IMR-90 (cell line): ENCODE results near the gene CLIC3. TPM values are rescaled to one million over a fixed set of nuclear protein-coding genes. Genes with fewer than 3 reads are reported as not detected.

ENCODE experiments used
- ATAC-seq: fragments of 200-7000 bp; cut with Tn5 transposase; 2 replicates; pipeline ENCODE4 v1.9.1; 2020; ENCODE audit warnings: low read depth, mild to moderate bottlenecking, moderate library complexity
- BruUV-seq: library from RNA; stranded (reverse); fragments of 400-500 nt; replicated peaks from 2 replicates; lab custom pipeline; 2021; lab: Mats Ljungman, UMichigan
- CTCF ChIA-PET: fragments of 300-600 bp; formaldehyde crosslinking; extraction: SDS; loops from one replicate; lab custom pipeline; 2021; ENCODE audit warnings: antibody characterized with exemption; lab: Yijun Ruan, JAX
- POLR2A ChIA-PET: fragments of 300-600 bp; sonication (Branson Sonifier 250); formaldehyde crosslinking; loops from one replicate; lab custom pipeline; 2022; ENCODE audit warnings: antibody characterized with exemption; ENCODE audit not compliant: unreplicated experiment; lab: Charles Lee
- DNase-seq: peaks from one replicate; pipeline ENCODE4 v3.0.0; 2013
- H2AFZ ChIP-seq: replicated peaks from 2 replicates; pipeline ENCODE3; 2013; ENCODE audit warnings: low read length, mild to moderate bottlenecking; ENCODE audit not compliant: poor library complexity
- H2AK5ac ChIP-seq: 2 replicates; pipeline ENCODE4 v1.6.1; 2013; ENCODE audit warnings: low read depth, low read length, inconsistent platforms
- H2AK9ac ChIP-seq: replicated peaks from 2 replicates; pipeline ENCODE3; 2013; ENCODE audit warnings: mild to moderate bottlenecking, low read depth, low read length, moderate library complexity; ENCODE audit not compliant: poor library complexity
- H2BK120ac ChIP-seq: 2 replicates; pipeline ENCODE4 v1.6.1; 2013; ENCODE audit warnings: low read depth, low read length, inconsistent platforms
- H2BK15ac ChIP-seq: 3 replicates; pipeline ENCODE4 v1.6.1; 2013; ENCODE audit warnings: low read depth, low read length, inconsistent platforms
- H2BK20ac ChIP-seq: 2 replicates; pipeline ENCODE4 v1.6.1; 2013; ENCODE audit warnings: low read depth, mild to moderate bottlenecking, inconsistent platforms, low read length, moderate library complexity
- H2BK5ac ChIP-seq: 2 replicates; pipeline ENCODE4 v1.6.1; 2013; ENCODE audit warnings: mild to moderate bottlenecking, low read depth, low read length, inconsistent platforms; ENCODE audit not compliant: poor library complexity, severe bottlenecking
- H3K14ac ChIP-seq: replicated peaks from 2 replicates; pipeline ENCODE4 v1.6.1; 2013; ENCODE audit warnings: low read depth, low read length, inconsistent platforms
- H3K18ac ChIP-seq: 2 replicates; pipeline ENCODE4 v1.6.1; 2013; ENCODE audit warnings: low read depth, low read length, control low read depth
- H3K23ac ChIP-seq: 2 replicates; pipeline ENCODE4 v1.6.1; 2013; ENCODE audit warnings: low read depth, low read length, inconsistent platforms
- H3K27ac ChIP-seq: 2 replicates; pipeline ENCODE4 v1.5.1; 2013; ENCODE audit warnings: mild to moderate bottlenecking, control low read depth, low read length; ENCODE audit not compliant: insufficient read depth
- H3K27me3 ChIP-seq: 2 replicates; pipeline ENCODE4 v1.6.1; 2013; ENCODE audit warnings: low read length; ENCODE audit not compliant: control insufficient read depth, insufficient read depth
- H3K36me3 ChIP-seq: 2 replicates; pipeline ENCODE4 v1.6.1; 2013; ENCODE audit warnings: low read length, mixed read lengths; ENCODE audit not compliant: control insufficient read depth, insufficient read depth
- H3K4ac ChIP-seq: 2 replicates; pipeline ENCODE4 v1.6.1; 2013; ENCODE audit warnings: low read depth, low read length, inconsistent platforms
- H3K4me1 ChIP-seq: 2 replicates; pipeline ENCODE4 v1.6.1; 2013; ENCODE audit warnings: low read length, mixed read lengths; ENCODE audit not compliant: control insufficient read depth, insufficient read depth
- H3K4me2 ChIP-seq: 2 replicates; pipeline ENCODE4 v1.6.1; 2013; ENCODE audit warnings: low read depth, mild to moderate bottlenecking, control low read depth, low read length, moderate library complexity
- H3K4me3 ChIP-seq: 2 replicates; pipeline ENCODE4 v1.5.1; 2013; ENCODE audit warnings: low read depth, mild to moderate bottlenecking, control low read depth, low read length, moderate library complexity; ENCODE audit not compliant: insufficient read depth
- H3K56ac ChIP-seq: 2 replicates; pipeline ENCODE4 v1.6.1; 2013; ENCODE audit warnings: low read length, inconsistent platforms; ENCODE audit not compliant: insufficient read depth; ENCODE audit errors: extremely low read depth
- H3K79me1 ChIP-seq, 2 experiments: 2 replicates each; pipeline ENCODE4 v1.6.1; 2013; ENCODE audit warnings: low read length in 2 of 2, inconsistent platforms in 1 of 2, low read depth in 1 of 2
- H3K9ac ChIP-seq: 2 replicates; pipeline ENCODE4 v1.6.1; 2013; ENCODE audit warnings: low read depth, low read length, control low read depth
- H3K9me1 ChIP-seq: 2 replicates; pipeline ENCODE4 v1.6.1; 2013; ENCODE audit warnings: low read length, inconsistent platforms; ENCODE audit not compliant: insufficient read depth
- H3K9me3 ChIP-seq: 2 replicates; pipeline ENCODE4 v1.6.1; 2013; ENCODE audit warnings: low read length; ENCODE audit not compliant: control insufficient read depth, insufficient read depth
- H4K20me1 ChIP-seq: 2 replicates; pipeline ENCODE4 v1.6.1; 2013; ENCODE audit warnings: low read length, inconsistent platforms; ENCODE audit not compliant: insufficient read depth
- H4K5ac ChIP-seq: 2 replicates; pipeline ENCODE4 v1.6.1; 2013; ENCODE audit warnings: mild to moderate bottlenecking, low read depth, low read length, control low read depth
- H4K8ac ChIP-seq, 2 experiments: 2 replicates each; pipeline ENCODE4 v1.6.1; 2013; ENCODE audit warnings: low read depth in 2 of 2, low read length in 2 of 2, control low read depth in 1 of 2, inconsistent platforms in 1 of 2
- H4K91ac ChIP-seq: 2 replicates; pipeline ENCODE4 v1.6.1; 2013; ENCODE audit warnings: low read depth, low read length, inconsistent platforms; ENCODE audit not compliant: insufficient read depth
- BHLHE40 ChIP-seq: fragments of 150-350 bp; IDR thresholded peaks from 2 replicates; pipeline ENCODE4 v1.6.1; 2016; ENCODE audit warnings: mild to moderate bottlenecking, low read depth, low read length
- CHD1 ChIP-seq: IDR thresholded peaks from 2 replicates; pipeline ENCODE4 v1.6.1; 2012; ENCODE audit warnings: low read depth, low read length, improper control_type of control experiment
- CTCF ChIP-seq: conservative IDR thresholded peaks from 2 replicates; pipeline ENCODE4 v1.5.1; 2012; ENCODE audit warnings: mild to moderate bottlenecking, low read depth, low read length, improper control_type of control experiment
- ELK1 ChIP-seq: fragments of 150-350 bp; IDR thresholded peaks from 2 replicates; pipeline ENCODE4 v1.6.1; 2016; ENCODE audit warnings: low read depth, mild to moderate bottlenecking, low read length, moderate library complexity, borderline replicate concordance
- FOS ChIP-seq: fragments of 150-350 bp; IDR thresholded peaks from 2 replicates; pipeline ENCODE4 v1.6.1; 2016; ENCODE audit warnings: low read depth, low read length
- MAFK ChIP-seq: IDR thresholded peaks from 2 replicates; pipeline ENCODE4 v1.6.1; 2012; ENCODE audit warnings: low read depth, low read length, improper control_type of control experiment
- MAZ ChIP-seq: IDR thresholded peaks from 2 replicates; pipeline ENCODE4 v1.6.1; 2012; ENCODE audit warnings: low read depth, mild to moderate bottlenecking, low read length, improper control_type of control experiment, moderate library complexity, borderline replicate concordance
- POLR2A ChIP-seq: IDR thresholded peaks from 2 replicates; pipeline ENCODE4 v1.6.1; 2012; ENCODE audit warnings: mild to moderate bottlenecking, low read depth, low read length
- RCOR1 ChIP-seq: IDR thresholded peaks from 2 replicates; pipeline ENCODE4 v1.6.1; 2012; ENCODE audit warnings: mild to moderate bottlenecking, low read length, improper control_type of control experiment; ENCODE audit not compliant: insufficient replicate concordance
- RFX5 ChIP-seq: IDR thresholded peaks from 2 replicates; pipeline ENCODE4 v1.8.0; 2012; ENCODE audit warnings: low read depth, mild to moderate bottlenecking, low read length, moderate library complexity
- SMC3 ChIP-seq: fragments of 150-350 bp; IDR thresholded peaks from 2 replicates; pipeline ENCODE4 v1.6.1; 2016; ENCODE audit warnings: low read depth, mild to moderate bottlenecking, antibody characterized with exemption, low read length, moderate library complexity
- USF2 ChIP-seq: fragments of 150-350 bp; IDR thresholded peaks from 2 replicates; pipeline ENCODE4 v1.6.1; 2017; ENCODE audit warnings: mild to moderate bottlenecking, antibody characterized with exemption, low read length, low read depth
- WGBS, 2 experiments: methylation state at CpG; one replicate each; pipeline versions ENCODE4 v1.1.5 to v1.1.7; 2013; ENCODE audit warnings: missing lambda C conversion rate in 2 of 2; ENCODE audit not compliant: insufficient read length in 1 of 2; ENCODE audit errors: extremely low coverage in 2 of 2; 5-methylcytosine and 5-hydroxymethylcytosine counted together
- dilution Hi-C: fragments of 300-500 bp; cut with HindIII; formaldehyde crosslinking; loops from one replicate; pipeline ENCODE4 v1.14.3; 2018; ENCODE audit warnings: low sequenced_read_pairs; ENCODE audit not compliant: unreplicated experiment
- in situ Hi-C: fragments of 300-500 bp; cut with MboI; formaldehyde crosslinking; loops from 3 replicates; pipeline ENCODE4 v1.14.3; 2019; ENCODE audit warnings: low sequenced_read_pairs, inconsistent platforms, mixed read lengths
- intact Hi-C: fragments of 100-400 bp; cut with micrococcal nuclease; formaldehyde crosslinking; loops from 2 replicates; pipeline ENCODE4 v1.10.0; 2022
- polyA plus RNA-seq, 3 experiments: library from polyadenylated mRNA; depleted of rRNA; stranded (reverse); fragments of >200 nt; gene quantifications; 2 replicates each; pipeline ENCODE4 v1.2.3, GENCODE V29; 2012; ENCODE audit warnings: low replicate concordance in 1 of 3
- total RNA-seq: library from RNA; depleted of rRNA; stranded (reverse); fragments of >200 nt; gene quantifications from 2 replicates; pipeline ENCODE4 v1.2.3, GENCODE V29; 2012

The CLIC3 gene
- total and polyA plus RNA-seq, 2 of the 4 experiments (the other 2 are of a cell fraction) = 0.18 to 1.7 TPM

- H3K4me2 ChIP-seq = no peak overlapping the region
- H3K4me3 ChIP-seq = no peak overlapping the region
- no TSS peak for BruUV-seq
- peaks cover 2% of the 10 kb centered on the region; the same call in 1 of the 2 replicates for H3K27me3 ChIP-seq
- H4K91ac ChIP-seq = no peak overlapping the region
- no peak overlapping the region for H2AK5ac ChIP-seq
- H3K9me3 ChIP-seq = no peaks in the 10 kb centered on the region
- H2BK15ac ChIP-seq = no peak overlapping the region
- no peak overlapping the region for H4K8ac ChIP-seq
- peaks cover 0 to 7% of the 10 kb centered on the region in 2 experiments; a peak in 2 of 4 replicates for H3K79me1 ChIP-seq
- no peaks in the 10 kb centered on the region; the same call in 1 of the 2 replicates for H4K20me1 ChIP-seq
- intact Hi-C loops = no loop called here
- H3K14ac ChIP-seq = no peak overlapping the region
- dilution Hi-C loops = no loop called here
- H2BK120ac ChIP-seq = no peak overlapping the region
- ATAC-seq (no peak), DNase-seq (no peak)
- no peak overlapping the region for H3K4ac ChIP-seq
- in situ Hi-C loops = loop anchor here (10.0 kb wide), 1 partner anchor 246 kb away; no protein-coding TSS in a partner anchor
- H3K18ac ChIP-seq = no peak overlapping the region
- H2AFZ ChIP-seq = no peak overlapping the region
- 90% methylated on average over 41 of the region's 65 CpGs; no CpG with 5 or more reads in 1 of the 2 experiments for WGBS, 2 experiments
- no peaks in the 10 kb centered on the region for H3K36me3 ChIP-seq
- H2BK5ac ChIP-seq = no peak overlapping the region
- no peak overlapping the region for H3K27ac ChIP-seq
- H4K5ac ChIP-seq = no peak overlapping the region
- H2AK9ac ChIP-seq = no peak overlapping the region
- no peak overlapping the region for H3K23ac ChIP-seq
- ChIA-PET POLR2A (no interaction called here), CTCF (no interaction called here)
- peaks cover 5% of the 10 kb centered on the region for H3K4me1 ChIP-seq
- H2BK20ac ChIP-seq = no peak overlapping the region
- TF ChIP-seq BHLHE40 (no peak), RCOR1 (no peak), FOS (no peak), USF2 (no peak), MAFK (no peak), ELK1 (no peak), MAZ (no peak), POLR2A (no peak), SMC3 (no peak), CHD1 (no peak), RFX5 (no peak), CTCF (no peak)
- H3K9me1 ChIP-seq = peaks cover 3% of the 10 kb centered on the region; the same call in 1 of the 2 replicates
- H3K56ac ChIP-seq = no peak overlapping the region
- H3K9ac ChIP-seq = no peak overlapping the region
These were observed 34.5 kb upstream of the CLIC3 start for GRCh38 chr9:137030538-137031527.
